ENCODE data around the gene WRNIP1. TPM values are rescaled to one million over a fixed set of nuclear protein-coding genes. Genes with fewer than 3 reads are reported as not detected.
"Not testable (repeated sequence)": the region's sequence is repeated elsewhere in the genome, so short reads cannot be mapped to it uniquely, and the experiment has no call there.

WRNIP1 gene
- total RNA-seq, 2 donors from 2014 or later: 49.9 to 53.7 TPM

DNA sequence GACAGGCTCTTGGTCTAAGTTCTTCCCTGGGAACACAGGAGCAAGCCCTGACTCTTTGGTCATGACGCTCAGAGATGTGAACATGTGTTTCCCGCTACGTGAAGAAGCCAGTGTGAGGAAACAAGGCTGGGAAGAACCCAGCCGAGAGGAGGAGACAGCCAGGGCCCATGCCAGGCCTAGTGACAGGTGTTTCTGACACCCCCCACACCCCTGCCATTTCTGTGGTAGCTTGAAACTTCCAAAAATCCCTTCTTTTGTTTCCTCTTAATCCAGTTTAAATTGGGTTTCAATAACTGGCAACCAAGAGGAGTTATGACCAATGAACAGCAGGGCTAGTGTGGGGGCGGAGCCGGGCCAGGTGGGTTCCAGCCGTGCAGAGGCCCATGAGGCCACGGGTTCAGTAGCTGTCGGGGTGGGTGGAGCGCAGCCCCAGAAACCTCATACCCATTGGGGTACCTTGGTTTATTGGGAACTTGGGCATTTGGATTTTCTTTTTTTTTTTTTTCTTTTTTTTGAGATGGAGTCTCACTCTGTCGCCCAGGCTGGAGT, 33.5 kb downstream of the WRNIP1 start:
- Histone ChIP-seq H3K9ac (ENCODE audit: low read depth in 2 of 2, low read length in 2 of 2) (no peak overlapping the region), H3K9me3 (no peaks in the 10 kb centered on the region), H3K27me3 (no peaks in the 10 kb centered on the region), H3K4me3 (no peak overlapping the region), H3K27ac (no peak overlapping the region), H3K36me3 (no peaks in the 10 kb centered on the region), H3K4me1 (no peaks in the 10 kb centered on the region)
- intact Hi-C loops (cut with DNase I): no loop called here
- no peak for DNase-seq
- TF ChIP-seq, protein P1, sequence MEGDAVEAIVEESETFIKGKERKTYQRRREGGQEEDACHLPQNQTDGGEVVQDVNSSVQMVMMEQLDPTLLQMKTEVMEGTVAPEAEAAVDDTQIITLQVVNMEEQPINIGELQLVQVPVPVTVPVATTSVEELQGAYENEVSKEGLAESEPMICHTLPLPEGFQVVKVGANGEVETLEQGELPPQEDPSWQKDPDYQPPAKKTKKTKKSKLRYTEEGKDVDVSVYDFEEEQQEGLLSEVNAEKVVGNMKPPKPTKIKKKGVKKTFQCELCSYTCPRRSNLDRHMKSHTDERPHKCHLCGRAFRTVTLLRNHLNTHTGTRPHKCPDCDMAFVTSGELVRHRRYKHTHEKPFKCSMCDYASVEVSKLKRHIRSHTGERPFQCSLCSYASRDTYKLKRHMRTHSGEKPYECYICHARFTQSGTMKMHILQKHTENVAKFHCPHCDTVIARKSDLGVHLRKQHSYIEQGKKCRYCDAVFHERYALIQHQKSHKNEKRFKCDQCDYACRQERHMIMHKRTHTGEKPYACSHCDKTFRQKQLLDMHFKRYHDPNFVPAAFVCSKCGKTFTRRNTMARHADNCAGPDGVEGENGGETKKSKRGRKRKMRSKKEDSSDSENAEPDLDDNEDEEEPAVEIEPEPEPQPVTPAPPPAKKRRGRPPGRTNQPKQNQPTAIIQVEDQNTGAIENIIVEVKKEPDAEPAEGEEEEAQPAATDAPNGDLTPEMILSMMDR (IDR thresholded peaks at IDR 0.05): no peak

DNA sequence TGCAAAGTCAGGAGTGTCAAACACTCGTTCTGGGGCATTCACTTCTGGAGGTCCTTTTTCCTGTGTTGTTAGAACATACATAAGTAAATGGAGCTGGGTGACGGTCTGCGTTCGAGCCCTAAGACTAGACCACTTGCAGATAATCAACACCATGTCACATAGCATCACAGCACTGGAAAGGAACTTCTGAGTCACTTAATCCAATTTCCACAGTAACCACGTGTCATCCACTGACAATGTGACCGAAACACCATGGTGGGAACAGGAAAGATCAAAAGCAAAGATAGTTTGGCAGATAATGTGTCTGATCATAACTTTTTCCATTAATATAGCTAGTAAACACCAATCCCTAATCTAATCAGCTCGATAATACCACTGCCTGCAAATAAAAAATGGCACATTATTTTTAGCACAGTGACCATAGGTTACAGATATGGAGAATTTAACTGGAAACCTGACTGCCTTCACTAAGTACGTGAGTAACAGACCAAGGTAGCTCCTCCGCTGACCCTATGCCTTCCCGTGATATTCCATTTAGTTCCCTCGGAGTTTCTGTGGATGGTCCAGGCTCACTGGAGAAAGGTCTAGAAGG, 34.8 kb downstream of the WRNIP1 start:
- no peak overlapping the region for H3K4me3 ChIP-seq
- no peaks in the 10 kb centered on the region for H3K36me3 ChIP-seq
- no peaks in the 10 kb centered on the region for H3K4me1 ChIP-seq
- DNase-seq: no peak
- TF ChIP-seq, protein P1 (IDR thresholded peaks at IDR 0.05): no peak
- no peaks in the 10 kb centered on the region for H3K9me3 ChIP-seq
- intact Hi-C loops (cut with DNase I): no loop called here
- H3K27ac ChIP-seq: no peak overlapping the region
- no peaks in the 10 kb centered on the region for H3K27me3 ChIP-seq
- no peak overlapping the region for H3K9ac ChIP-seq (ENCODE audit: low read depth in 2 of 2, low read length in 2 of 2)

DNA sequence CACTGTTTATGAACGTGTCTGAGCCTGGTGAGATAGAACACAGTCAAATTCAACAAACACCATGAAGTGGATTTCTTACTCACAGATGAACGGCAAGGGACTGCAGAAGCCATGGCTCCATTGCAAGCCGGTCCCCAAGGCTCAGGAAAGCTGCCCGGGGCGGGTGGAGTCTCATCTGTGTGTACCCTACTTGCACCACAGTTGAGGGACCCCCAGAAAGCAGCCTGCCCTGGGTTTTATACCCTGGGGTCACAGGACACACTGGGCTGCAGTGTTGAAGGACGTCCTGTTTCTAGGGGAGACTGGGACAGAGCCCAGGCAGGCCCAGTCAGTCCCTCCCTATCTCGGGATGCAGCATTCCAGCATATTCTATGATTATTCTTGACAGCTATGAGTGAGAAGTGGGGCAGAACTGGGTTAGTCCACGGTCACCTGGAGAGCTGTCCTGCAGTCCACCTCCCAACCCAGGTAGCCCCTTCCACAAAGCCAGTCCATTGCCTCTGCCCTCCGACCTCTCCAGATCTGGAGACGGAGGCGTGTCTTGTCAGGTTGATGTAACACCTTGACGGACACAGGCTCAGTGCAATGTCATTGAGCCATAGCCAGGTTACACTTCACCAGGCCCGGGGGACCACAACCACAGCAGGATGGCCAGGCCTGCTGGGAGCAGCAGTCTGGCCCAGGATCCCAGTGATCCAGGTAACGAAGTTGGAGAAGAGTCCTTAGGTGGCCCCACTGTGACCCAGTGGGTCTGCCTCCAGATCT, 35.5 kb downstream of the WRNIP1 start:
- H3K27ac ChIP-seq: no peak overlapping the region
- intact Hi-C loops (cut with DNase I): no loop called here
- no peaks in the 10 kb centered on the region for H3K9me3 ChIP-seq
- H3K27me3 ChIP-seq: no peaks in the 10 kb centered on the region
- no peaks in the 10 kb centered on the region for H3K4me1 ChIP-seq
- no peak overlapping the region for H3K9ac ChIP-seq (ENCODE audit: low read depth in 2 of 2, low read length in 2 of 2)
- TF ChIP-seq, protein P1 (IDR thresholded peaks at IDR 0.05): no peak
- DNase-seq: no peak
- no peaks in the 10 kb centered on the region for H3K36me3 ChIP-seq
- H3K4me3 ChIP-seq: no peak overlapping the region

DNA sequence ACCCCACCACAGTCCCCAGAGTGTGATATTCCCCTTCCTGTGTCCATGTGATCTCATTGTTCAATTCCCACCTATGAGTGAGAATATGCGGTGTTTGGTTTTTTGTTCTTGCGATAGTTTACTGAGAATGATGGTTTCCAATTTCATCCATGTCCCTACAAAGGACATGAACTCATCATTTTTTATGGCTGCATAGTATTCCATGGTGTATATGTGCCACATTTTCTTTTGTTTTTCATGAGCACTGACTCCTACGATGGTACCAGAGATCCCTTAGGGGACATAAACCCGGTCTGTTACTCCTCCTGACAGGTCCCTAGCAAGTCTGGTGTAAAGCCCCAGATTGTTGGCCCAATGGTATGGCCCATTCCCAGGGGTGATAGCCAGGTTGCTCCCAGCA, 36.5 kb downstream of the WRNIP1 start:
- H3K36me3 ChIP-seq; intact Hi-C loops (cut with DNase I): not testable (repeated sequence)

DNA sequence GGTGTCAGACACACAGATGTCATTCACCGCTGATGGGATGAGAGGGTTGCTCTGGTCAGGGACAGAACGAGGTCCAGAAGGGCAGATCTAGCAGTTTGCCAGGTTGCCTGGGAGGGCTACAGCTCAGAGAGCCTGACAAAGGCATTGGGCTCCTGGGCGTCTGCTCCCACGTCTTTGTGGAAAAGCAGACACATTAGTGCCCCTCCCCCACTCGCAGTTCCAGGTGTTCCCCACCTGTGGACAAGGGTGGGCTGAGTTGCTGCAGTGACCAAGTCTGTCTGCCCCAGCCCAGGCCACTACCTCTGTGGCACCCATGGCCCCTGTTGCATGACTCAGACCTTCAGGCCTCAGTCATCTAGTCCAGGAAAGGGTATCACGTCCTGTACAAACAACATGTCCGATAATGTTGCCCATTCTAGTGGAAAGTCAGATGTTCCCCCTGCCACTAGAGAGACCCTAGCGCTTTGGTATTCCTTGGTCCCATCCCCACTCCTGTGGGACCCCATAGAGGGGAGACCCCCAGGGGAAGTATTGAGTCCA, 37.4 kb downstream of the WRNIP1 start:
- no peaks in the 10 kb centered on the region for H3K36me3 ChIP-seq
- H3K27ac ChIP-seq: no peak overlapping the region
- no peak overlapping the region for H3K9ac ChIP-seq (ENCODE audit: low read depth in 2 of 2, low read length in 2 of 2)
- H3K4me1 ChIP-seq: no peaks in the 10 kb centered on the region
- H3K9me3 ChIP-seq: no peaks in the 10 kb centered on the region
- TF ChIP-seq, protein P1 (IDR thresholded peaks at IDR 0.05): no peak
- intact Hi-C loops (cut with DNase I): no loop called here
- DNase-seq: no peak
- H3K4me3 ChIP-seq: no peak overlapping the region
- no peaks in the 10 kb centered on the region for H3K27me3 ChIP-seq

More for the DNA sequence above, 36.5 kb downstream of the WRNIP1 start:
- H3K4me3 ChIP-seq; H3K4me1 ChIP-seq; H3K27me3 ChIP-seq; H3K27ac ChIP-seq; H3K9ac ChIP-seq (ENCODE audit: low read depth in 2 of 2, low read length in 2 of 2); DNase-seq; H3K9me3 ChIP-seq: not testable (repeated sequence)
